Activated naive CD8-positive, alpha-beta T cell treated with anti-CD3 and anti-CD28 coated beads for 36 hours (primary cell): Measurements from ENCODE around the gene KTN1. TPM values are rescaled to one million over a fixed set of nuclear protein-coding genes. Genes with fewer than 3 reads are reported as not detected.

ENCODE experiments used
- DNase-seq: peaks from one replicate; pipeline ENCODE4 v3.0.0; 2021
- H3K27ac Mint-ChIP-seq: one replicate; pipeline ENCODE4 v1.8.0; 2022; ENCODE audit warnings: mild to moderate bottlenecking, moderate library complexity, mixed read lengths
- H3K27me3 Mint-ChIP-seq: one replicate; pipeline ENCODE4 v1.8.0; 2022; ENCODE audit warnings: mild to moderate bottlenecking, mixed read lengths
- H3K36me3 Mint-ChIP-seq: one replicate; pipeline ENCODE4 v1.8.0; 2021; ENCODE audit warnings: mild to moderate bottlenecking, mixed read lengths
- H3K4me1 Mint-ChIP-seq: one replicate; pipeline ENCODE4 v1.8.0; 2021; ENCODE audit warnings: mixed read lengths
- H3K4me3 Mint-ChIP-seq: one replicate; pipeline ENCODE4 v1.8.0; 2022; ENCODE audit warnings: mild to moderate bottlenecking, moderate library complexity, mixed read lengths
- H3K9me3 Mint-ChIP-seq: one replicate; pipeline ENCODE4 v1.8.0; 2022; ENCODE audit warnings: mixed read lengths
- total RNA-seq, 2 experiments: library from RNA; stranded (reverse); gene quantifications; one replicate each; pipeline ENCODE4 v1.2.3, GENCODE V29; 2021

KTN1 gene
- total RNA-seq, 2 experiments from 2014 or later: 119 TPM

DNA sequence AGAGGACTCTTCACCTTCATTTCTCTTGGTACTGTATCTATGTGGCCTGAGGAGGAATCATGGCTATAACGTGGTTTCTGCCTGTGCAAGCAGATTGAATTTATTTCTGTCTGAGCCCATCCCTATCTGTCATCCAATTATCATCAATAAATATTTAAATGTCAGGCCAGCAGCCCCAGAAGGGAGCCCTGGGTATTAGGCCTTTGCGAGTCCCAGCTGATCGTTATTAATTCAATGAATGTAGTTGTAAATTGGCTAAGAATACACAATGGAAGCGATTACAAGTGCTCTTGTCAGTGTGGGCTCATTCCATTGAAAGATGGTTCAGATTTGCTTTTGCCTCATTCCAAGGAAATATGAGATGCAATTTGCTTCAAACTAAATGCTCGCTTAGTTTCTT, 142.0 kb downstream of the KTN1 start:
- no peak overlapping the region for H3K4me3 Mint-ChIP-seq

DNA sequence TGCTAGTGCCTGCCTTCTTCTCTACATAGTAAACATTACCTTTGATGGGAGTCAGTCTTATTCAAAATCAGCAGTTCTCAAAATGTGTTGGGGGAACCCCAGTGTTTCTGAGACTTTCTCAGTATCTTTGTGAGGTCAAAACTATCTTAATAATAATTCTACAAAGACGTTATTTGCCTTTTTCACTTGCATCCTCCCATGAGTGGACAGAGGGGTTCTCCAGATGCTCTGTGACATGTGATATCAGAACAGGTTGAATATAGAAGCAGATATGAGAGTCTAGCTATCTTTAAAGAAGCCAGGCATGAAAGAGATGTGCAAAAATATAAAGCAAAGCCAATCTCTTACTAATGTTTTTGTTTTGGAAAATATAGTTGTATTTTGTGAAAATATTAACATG, 144.7 kb downstream of the KTN1 start:
- Mint-ChIP-seq H3K36me3 (peaks cover 4% of the 10 kb centered on the region), H3K9me3 (no peaks in the 10 kb centered on the region), H3K4me1 (no peaks in the 10 kb centered on the region), H3K27ac (no peak overlapping the region), H3K27me3 (peaks cover 3% of the 10 kb centered on the region), H3K4me3 (no peak overlapping the region)
- no peak for DNase-seq

More for the DNA sequence above, 142.0 kb downstream of the KTN1 start:
- Mint-ChIP-seq H3K27me3 (no peaks in the 10 kb centered on the region), H3K27ac (no peak overlapping the region), H3K9me3 (no peaks in the 10 kb centered on the region), H3K36me3 (peaks cover 4% of the 10 kb centered on the region), H3K4me1 (no peaks in the 10 kb centered on the region)
- no peak for DNase-seq

DNA sequence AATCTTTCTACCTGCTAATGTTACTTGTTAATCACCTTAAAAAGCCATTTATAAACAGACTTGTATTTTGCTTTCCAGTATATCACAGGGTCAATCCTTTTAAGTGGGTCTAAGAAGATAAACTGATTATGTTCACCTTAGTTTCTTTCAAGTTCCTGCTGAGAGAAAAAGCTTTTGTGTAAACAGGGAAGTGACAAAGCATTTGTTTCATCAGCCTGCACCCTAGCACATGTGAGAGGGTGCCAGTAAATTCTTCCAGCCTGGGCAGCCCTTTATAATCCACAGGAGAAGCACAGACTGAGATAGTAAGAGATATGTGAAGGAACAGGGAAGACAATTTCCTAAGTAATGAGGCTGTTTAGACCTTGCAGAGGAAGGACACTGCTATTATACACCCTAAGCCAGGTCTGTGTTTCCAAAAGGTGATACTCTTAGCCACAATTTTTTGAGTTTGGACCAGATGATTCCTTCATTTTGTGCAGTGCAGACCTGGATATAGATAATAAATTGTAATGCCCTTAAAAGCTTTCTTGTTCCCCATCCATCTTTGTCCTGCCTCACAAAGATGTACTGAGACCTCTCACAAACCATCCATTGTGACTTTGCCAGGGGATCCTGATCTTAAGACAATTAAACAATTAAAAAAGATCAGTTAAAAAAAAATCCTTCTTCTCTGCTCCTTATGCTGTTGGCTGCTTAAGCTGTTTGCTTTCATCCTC, 150.7 kb downstream of the KTN1 start:
- H3K4me3 Mint-ChIP-seq: no peak overlapping the region
- H3K36me3 Mint-ChIP-seq: no peaks in the 10 kb centered on the region
- H3K27ac Mint-ChIP-seq: no peak overlapping the region

DNA sequence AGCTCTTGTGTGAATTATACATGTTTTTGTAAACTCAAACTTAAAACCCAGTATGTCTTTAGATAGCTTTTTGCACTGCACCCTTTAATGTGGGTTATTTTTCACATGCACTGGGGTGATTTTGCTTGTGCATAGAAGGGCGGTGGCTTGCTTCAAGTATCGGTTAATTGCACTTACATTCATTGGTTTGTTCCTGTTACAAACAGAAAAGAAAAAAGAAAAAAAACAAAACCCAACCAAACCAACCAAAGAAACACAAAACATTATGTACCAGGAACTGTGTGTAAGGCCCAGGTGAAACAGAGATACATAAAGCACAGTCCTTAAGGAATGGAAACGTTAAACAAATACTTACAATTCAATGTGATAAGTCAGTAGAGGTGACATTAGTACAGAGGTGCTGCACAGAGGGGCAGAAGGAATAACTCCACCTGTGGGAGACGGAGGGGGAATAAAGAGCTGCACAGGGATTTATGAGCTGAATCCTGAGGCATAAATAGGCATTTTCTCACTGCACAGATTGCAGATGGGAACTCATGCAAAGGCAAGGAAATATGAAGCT, 151.4 kb downstream of the KTN1 start:
- Mint-ChIP-seq H3K27me3 (peaks cover 4% of the 10 kb centered on the region), H3K9me3 (no peaks in the 10 kb centered on the region), H3K4me1 (no peaks in the 10 kb centered on the region), H3K4me3 (no peak overlapping the region), H3K27ac (no peak overlapping the region), H3K36me3 (no peaks in the 10 kb centered on the region)
- no peak for DNase-seq

More for the DNA sequence above, 150.7 kb downstream of the KTN1 start:
- H3K4me1 Mint-ChIP-seq: no peaks in the 10 kb centered on the region
- no peak for DNase-seq
- peaks cover 4% of the 10 kb centered on the region for H3K27me3 Mint-ChIP-seq
- H3K9me3 Mint-ChIP-seq: no peaks in the 10 kb centered on the region

DNA sequence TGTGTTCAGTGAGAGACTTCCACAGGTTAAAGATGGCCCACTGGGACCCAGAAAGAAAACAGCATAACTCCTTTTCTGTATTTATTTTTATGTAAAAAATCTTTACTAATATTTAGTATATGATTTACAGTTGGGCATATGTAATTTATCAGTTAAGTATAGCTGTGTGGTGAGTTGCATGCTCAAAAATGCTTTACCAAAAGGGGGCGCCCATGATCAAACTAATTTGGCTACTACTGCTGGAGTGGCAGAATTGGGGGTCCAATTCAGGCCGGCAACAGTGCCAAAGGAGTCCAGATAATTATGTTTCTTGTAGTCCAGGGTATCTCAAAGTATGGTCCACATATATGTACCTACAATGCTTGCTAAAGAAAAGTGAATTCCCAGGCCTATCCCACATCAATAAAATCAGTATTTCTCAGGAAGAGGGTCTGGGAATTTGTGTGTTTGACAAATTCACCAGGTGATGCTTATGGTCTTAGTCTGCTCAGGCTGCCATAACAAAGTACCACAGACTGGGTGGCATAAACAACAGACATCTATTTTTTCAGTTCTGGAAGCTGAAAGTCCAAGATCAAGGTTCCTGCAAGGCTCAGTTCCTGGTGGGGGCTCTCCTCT, 152.0 kb downstream of the KTN1 start:
- Mint-ChIP-seq H3K4me1 (no peaks in the 10 kb centered on the region), H3K27ac (no peak overlapping the region), H3K4me3 (no peak overlapping the region), H3K36me3 (no peaks in the 10 kb centered on the region), H3K9me3 (no peaks in the 10 kb centered on the region), H3K27me3 (peaks cover 4% of the 10 kb centered on the region)
- DNase-seq: peak; percentile 13

DNA sequence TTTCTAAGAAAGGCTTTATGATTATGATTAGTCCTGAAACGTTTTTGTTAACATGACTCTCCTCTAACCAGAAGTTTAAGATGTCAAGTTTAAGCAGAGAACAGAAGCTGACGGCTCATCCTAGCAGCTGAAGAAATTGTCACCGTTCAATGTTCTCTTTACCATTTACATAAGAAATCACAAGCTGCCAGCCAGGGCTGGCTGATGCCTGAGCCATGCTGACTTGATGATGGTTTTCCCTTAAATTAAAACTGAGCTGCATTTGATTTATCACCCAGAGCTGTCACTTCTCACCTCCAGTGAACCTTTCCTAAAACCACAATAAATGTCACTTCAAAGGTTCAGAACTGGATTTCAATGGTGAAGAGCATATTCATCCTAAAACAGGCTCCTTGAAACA, 153.6 kb downstream of the KTN1 start:
- no peak overlapping the region for H3K4me3 Mint-ChIP-seq
- H3K4me1 Mint-ChIP-seq: no peaks in the 10 kb centered on the region
- no peaks in the 10 kb centered on the region for H3K36me3 Mint-ChIP-seq
- H3K27me3 Mint-ChIP-seq: peaks cover 4% of the 10 kb centered on the region
- H3K27ac Mint-ChIP-seq: no peak overlapping the region
- no peak for DNase-seq
- H3K9me3 Mint-ChIP-seq: no peaks in the 10 kb centered on the region

Other genes starting within 250 kb of the KTN1 start
- 1 to 10 TPM; 5.9 to 6.0 TPM for gene ATG14, start 168.4 kb upstream of the KTN1 start, total RNA-seq
- not detected for gene TBPL2, start 139.6 kb upstream of the KTN1 start, total RNA-seq